Esophagus (tissue), 2 donors: Measurements from ENCODE around the gene LARP4B. TPM values are rescaled to one million over a fixed set of nuclear protein-coding genes. Genes with fewer than 3 reads are reported as not detected.

Source experiments
- H3K27ac ChIP-seq, 2 donors: one replicate each; pipeline ENCODE4 v1.5.1; 2013; ENCODE audit warnings: low read depth in 2 of 2, mild to moderate bottlenecking in 2 of 2, inconsistent platforms in 1 of 2, low read length in 1 of 2, moderate library complexity in 1 of 2
- H3K27me3 ChIP-seq, 2 donors: one replicate each; pipeline ENCODE4 v1.6.1; 2013; ENCODE audit warnings: low read length in 2 of 2, control low read depth in 1 of 2, mild to moderate bottlenecking in 1 of 2; ENCODE audit not compliant: insufficient read depth in 2 of 2, control insufficient read depth in 1 of 2
- H3K36me3 ChIP-seq, 2 donors: one replicate each; pipeline ENCODE4 v1.6.1; 2013; ENCODE audit warnings: low read length in 1 of 2; ENCODE audit not compliant: control insufficient read depth in 2 of 2, insufficient read depth in 2 of 2
- H3K4me1 ChIP-seq, 2 donors: one replicate each; pipeline ENCODE4 v1.6.1; 2013; ENCODE audit warnings: low read length in 1 of 2; ENCODE audit not compliant: control insufficient read depth in 2 of 2, insufficient read depth in 2 of 2
- H3K4me3 ChIP-seq, 2 donors: one replicate each; pipeline ENCODE4 v1.5.1; 2013; ENCODE audit warnings: low read length in 2 of 2, mild to moderate bottlenecking in 2 of 2, low read depth in 1 of 2, moderate library complexity in 1 of 2
- H3K9me3 ChIP-seq, 2 donors: one replicate each; pipeline ENCODE4 v1.6.1; 2013; ENCODE audit warnings: mild to moderate bottlenecking in 2 of 2, low read depth in 1 of 2, low read length in 1 of 2, moderate library complexity in 1 of 2; ENCODE audit not compliant: control insufficient read depth in 2 of 2, insufficient read depth in 1 of 2
- WGBS, 2 donors: extraction: QIAGEN DNeasy Blood & Tissue Kit; methylation state at CpG; one replicate each; pipeline ENCODE4 v1.1.7; 2013; 5-methylcytosine and 5-hydroxymethylcytosine counted together
- polyA plus RNA-seq, 2 donors: library from polyadenylated mRNA; stranded (reverse); fragments of 200-250 nt; gene quantifications; one replicate each; pipeline ENCODE4 v1.2.3, GENCODE V29; 2013
- donor health status: healthy with polysubstance abuse.
- donor health status: Bipolar disorder and iron deficiency.

LARP4B gene
- polyA plus RNA-seq, 2 donors: 19.7 to 22.4 TPM

DNA sequence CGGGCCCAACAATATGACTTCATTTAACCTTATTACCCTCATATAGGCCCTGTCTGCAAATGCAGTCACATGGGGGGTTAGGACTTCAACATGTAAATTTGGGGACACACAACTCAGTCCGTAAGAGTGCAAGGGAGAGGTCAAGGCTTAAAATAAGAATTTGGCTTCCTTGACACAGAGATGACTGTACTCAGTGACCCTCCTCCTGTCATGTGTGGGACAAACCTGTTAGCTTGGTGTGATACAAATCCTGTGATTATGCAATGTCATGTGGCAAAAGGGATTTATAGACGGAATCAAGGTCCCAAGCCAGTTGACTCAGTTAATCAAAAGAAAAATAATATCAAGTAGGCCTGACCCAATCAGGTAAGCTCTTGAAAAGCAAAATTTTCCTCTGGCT lies 30.8 kb upstream of the LARP4B start:
- Histone ChIP-seq H3K4me3 (no peak overlapping the region), H3K27ac (peak overlapping the region; percentile 30 to 80), H3K4me1 (peaks cover 2 to 7% of the 10 kb centered on the region in 2 donors), H3K36me3 (no peaks in the 10 kb centered on the region), H3K27me3 (no peaks in the 10 kb centered on the region), H3K9me3 (no peaks in the 10 kb centered on the region)
- 76 to 82% methylated on average over 3 of the region's 3 CpGs for WGBS, 2 donors

DNA sequence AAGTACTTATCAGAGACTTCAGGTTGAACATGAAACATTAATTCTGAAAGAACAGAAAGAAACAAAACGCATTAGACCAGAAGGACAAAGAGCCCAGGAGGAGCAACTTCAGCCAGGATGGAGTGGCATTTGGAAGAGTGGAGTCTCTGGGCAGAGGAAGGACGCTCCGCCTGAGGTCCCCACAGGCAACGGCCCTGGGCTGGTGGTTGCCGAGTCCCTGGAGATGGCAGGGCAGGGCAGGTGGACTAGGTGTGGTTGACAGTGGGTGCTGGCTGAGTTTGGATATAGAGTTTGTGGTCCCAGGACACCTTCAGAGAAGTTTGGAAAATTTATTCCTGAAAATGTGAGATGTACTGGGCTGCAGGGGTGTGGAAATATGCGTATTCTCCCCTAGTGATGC lies 27.4 kb upstream of the LARP4B start:
- WGBS, 2 donors: 89 to 94% methylated on average over 6 of the region's 6 CpGs
- H3K4me1 ChIP-seq: peaks cover 4 to 7% of the 10 kb centered on the region in 2 donors
- no peak overlapping the region for H3K4me3 ChIP-seq
- H3K27me3 ChIP-seq: no peaks in the 10 kb centered on the region
- no peak overlapping the region for H3K27ac ChIP-seq
- no peaks in the 10 kb centered on the region for H3K36me3 ChIP-seq
- H3K9me3 ChIP-seq: no peaks in the 10 kb centered on the region

DNA sequence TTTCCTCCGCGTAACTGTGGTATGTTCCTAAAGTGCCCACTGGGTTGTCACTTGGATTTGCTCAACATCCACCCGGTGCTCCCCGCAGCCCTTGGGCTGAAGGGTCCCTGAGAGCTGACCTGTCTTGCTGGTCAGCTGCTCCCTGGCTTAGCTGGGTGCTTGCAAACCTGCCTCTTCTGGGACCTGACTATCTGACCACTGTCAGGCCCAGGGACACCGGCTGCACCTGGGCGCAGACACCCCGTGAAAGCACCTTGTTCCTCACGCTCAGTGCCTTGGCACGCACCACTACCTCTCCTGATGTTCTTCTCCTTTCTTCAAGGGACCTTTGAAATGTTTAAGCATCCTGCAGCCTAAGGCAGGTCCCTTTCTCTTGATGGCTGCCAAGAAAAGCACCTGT lies 26.6 kb upstream of the LARP4B start:
- no peak overlapping the region for H3K4me3 ChIP-seq
- no peaks in the 10 kb centered on the region for H3K36me3 ChIP-seq
- H3K9me3 ChIP-seq: no peaks in the 10 kb centered on the region
- H3K27ac ChIP-seq: no peak overlapping the region
- peaks cover 2 to 5% of the 10 kb centered on the region in 2 donors for H3K4me1 ChIP-seq
- H3K27me3 ChIP-seq: no peaks in the 10 kb centered on the region
- 91 to 95% methylated on average over 9 of the region's 9 CpGs for WGBS, 2 donors

DNA sequence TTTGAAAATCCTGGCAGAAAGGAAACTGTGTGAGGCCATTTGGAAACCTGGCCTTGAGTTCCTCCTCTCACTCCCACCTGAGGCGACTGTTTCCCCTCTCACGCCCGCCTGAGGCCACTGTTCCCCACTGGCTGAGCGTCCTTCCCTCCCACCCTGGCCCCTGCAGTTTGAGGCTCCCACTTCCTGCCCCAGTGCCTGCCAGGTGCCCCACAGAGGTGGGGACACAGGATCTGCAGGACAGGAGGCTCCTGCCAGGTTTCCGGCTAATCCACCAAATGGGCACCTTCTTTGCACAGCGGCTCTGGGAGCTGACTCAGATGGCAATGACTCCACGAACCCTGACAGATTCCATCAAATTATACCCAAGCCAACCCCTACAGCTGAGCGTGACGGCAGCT lies 24.3 kb upstream of the LARP4B start:
- H3K9me3 ChIP-seq: no peaks in the 10 kb centered on the region
- no peaks in the 10 kb centered on the region for H3K36me3 ChIP-seq
- H3K4me3 ChIP-seq: no peak overlapping the region
- H3K4me1 ChIP-seq: peaks cover 0 to 2% of the 10 kb centered on the region in 2 donors
- 60 to 62% methylated on average over 9 of the region's 9 CpGs for WGBS, 2 donors
- H3K27me3 ChIP-seq: no peaks in the 10 kb centered on the region
- peak overlapping the region; percentile 76 to 84 for H3K27ac ChIP-seq

DNA sequence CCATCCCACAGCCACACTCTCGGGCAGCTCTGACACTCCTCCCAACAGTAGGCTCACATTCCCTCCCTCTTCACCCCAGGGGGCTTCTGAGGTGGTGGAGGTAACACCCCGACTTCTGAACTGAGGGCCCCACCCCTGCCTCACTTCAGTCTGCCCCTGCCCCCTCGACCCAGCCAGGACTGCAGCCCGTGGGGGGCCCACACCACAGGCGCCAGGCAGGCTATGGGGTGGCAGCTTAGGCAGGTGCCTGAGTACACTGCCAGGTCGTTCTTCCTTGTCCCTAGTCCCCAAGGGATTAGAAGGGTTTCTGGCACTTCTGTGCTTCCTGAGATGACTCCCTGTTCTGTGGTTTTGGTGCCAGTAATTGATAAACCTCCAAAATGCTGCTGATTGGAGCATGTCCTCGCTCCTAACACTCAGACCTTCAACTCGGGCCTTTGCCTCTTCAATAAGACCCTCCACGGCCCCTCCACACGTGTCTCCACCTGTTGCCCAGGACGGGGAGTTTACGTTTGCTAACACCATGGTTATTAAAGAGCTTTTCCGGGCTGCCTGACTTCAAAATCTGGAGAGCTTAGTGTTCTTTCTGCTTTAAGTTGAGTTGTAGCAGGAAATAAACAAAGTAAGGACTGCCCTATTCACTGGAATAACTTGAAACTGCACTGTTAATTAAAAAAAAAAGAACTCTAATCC lies 23.8 kb upstream of the LARP4B start:
- Histone ChIP-seq H3K4me1 (peaks cover 0 to 2% of the 10 kb centered on the region in 2 donors), H3K4me3 (no peak overlapping the region), H3K27ac (peak overlapping the region; percentile 76 to 79), H3K27me3 (no peaks in the 10 kb centered on the region), H3K9me3 (no peaks in the 10 kb centered on the region), H3K36me3 (no peaks in the 10 kb centered on the region)
- 32 to 38% methylated on average over 13 of the region's 13 CpGs for WGBS, 2 donors

DNA sequence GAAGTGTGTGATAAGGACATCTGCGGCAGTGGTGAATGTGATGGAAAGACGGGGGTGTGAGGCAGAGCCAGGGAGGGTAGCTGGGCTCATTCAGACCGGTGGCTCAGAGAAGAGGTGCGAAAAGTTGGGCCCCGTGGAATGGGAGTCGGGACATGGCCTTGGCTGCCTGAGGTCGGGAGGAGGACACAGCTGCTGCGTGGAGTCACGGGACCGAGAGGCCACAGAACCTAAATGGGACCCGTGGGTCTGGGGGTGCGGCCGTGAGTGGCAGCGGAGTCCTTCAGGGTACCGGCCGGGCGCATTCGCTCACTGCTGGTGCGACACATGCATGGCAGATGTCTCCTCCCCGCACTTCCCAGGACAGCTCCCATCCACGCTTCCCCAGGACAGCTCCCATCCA lies 22.9 kb upstream of the LARP4B start:
- 93 to 94% methylated on average over 17 to 21 of the region's 21 CpGs for WGBS, 2 donors
- Histone ChIP-seq H3K36me3 (no peaks in the 10 kb centered on the region), H3K4me3 (no peak overlapping the region), H3K9me3 (no peaks in the 10 kb centered on the region), H3K27me3 (no peaks in the 10 kb centered on the region), H3K4me1 (peaks cover 0 to 2% of the 10 kb centered on the region in 2 donors), H3K27ac (no peak overlapping the region)

DNA sequence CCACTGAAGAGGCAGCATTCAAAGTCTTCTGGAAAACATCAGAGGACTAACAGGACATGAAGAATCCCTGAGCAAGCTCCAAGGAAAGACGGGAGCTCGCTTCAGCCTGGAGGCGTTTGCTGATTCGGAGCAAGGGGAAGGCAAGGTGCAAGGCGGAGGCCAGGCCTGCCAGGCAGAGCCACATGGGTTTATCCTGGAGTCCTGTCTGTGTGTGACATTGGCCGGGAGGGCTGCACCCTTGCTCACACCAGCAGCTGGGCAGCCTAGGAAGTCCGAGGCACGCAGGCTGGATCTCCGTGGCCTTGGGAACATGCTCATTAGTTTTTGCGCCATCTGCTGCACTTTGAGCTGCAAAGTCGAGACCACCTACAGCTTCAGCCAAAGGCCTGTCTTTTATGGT lies 22.3 kb upstream of the LARP4B start:
- WGBS, 2 donors: 89% methylated on average over 11 of the region's 11 CpGs
- peaks cover 0 to 2% of the 10 kb centered on the region in 2 donors for H3K4me1 ChIP-seq
- H3K4me3 ChIP-seq: no peak overlapping the region
- H3K27me3 ChIP-seq: no peaks in the 10 kb centered on the region
- no peaks in the 10 kb centered on the region for H3K9me3 ChIP-seq
- H3K27ac ChIP-seq: no peak overlapping the region
- H3K36me3 ChIP-seq: no peaks in the 10 kb centered on the region

DNA sequence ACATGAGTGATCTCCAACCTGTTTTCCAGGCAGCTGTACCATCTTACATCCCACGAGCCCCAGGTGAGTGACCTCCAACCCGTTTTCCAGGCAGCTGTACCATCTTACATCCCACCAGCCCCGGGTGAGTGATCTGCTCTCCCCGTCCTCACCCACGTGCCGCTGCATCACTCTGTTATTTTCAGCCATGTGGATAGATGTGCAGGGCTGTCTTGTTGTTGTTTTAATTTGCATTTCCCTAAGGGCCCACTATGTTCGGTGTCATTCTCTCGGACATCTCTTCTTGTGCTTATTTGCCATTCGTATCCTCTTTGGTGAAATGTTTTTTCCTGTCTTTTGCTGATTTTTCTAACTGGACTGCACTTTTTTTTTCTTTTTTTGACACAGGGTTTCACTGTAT lies 17.9 kb upstream of the LARP4B start:
- Histone ChIP-seq H3K27me3 (no peaks in the 10 kb centered on the region), H3K36me3 (no peaks in the 10 kb centered on the region), H3K27ac (no peak overlapping the region), H3K9me3 (no peaks in the 10 kb centered on the region), H3K4me1 (peaks cover 0 to under 1% of the 10 kb centered on the region in 2 donors), H3K4me3 (no peak overlapping the region)
- 81 to 85% methylated on average over 9 of the region's 9 CpGs for WGBS, 2 donors

DNA sequence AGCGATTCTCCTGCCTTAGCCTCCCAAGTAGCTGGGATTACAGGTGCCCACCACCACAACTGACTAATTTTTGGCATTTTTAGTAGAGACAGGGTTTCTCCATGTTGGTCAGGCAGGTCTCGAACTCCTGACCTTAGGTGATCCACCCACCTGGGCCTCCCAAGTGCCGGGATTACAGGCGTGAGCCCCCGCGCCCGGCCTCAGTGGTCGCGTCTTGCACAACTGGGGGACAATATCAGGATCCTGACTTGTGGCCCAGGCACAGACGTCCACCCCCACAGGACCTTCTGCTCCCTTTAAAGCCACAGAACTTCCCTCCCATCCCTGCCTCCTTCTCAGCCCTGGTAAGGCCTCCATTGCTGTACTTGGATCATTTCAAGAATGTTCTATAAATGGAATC lies 16.8 kb upstream of the LARP4B start:
- H3K9me3 ChIP-seq: no peaks in the 10 kb centered on the region
- WGBS, 2 donors: 93 to 95% methylated on average over 10 of the region's 10 CpGs
- no peaks in the 10 kb centered on the region for H3K27me3 ChIP-seq
- H3K4me3 ChIP-seq: no peak overlapping the region
- no peak overlapping the region for H3K27ac ChIP-seq
- no peaks in the 10 kb centered on the region for H3K36me3 ChIP-seq
- peaks cover 0 to 3% of the 10 kb centered on the region in 2 donors for H3K4me1 ChIP-seq

DNA sequence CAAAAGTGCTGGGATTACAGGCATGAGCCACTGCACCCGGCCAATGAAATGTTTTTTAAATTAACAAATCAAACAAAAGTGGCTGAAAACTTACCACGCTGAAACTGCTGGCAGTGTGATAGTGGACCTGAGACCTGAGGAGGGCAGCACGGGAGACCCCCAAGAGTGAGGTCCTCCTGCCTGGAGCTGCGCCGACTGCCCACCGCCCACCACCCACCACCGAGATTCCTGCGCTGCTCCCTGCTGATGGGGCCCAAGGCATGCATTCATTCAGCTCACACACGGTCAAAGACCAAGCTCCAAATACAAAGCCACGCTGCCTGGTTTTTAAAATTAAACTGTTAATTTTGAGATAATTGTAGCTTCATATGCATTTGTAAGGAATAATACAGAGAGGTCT lies 16.4 kb upstream of the LARP4B start:
- H3K27ac ChIP-seq: no peak overlapping the region
- no peaks in the 10 kb centered on the region for H3K9me3 ChIP-seq
- WGBS, 2 donors: 94 to 95% methylated on average over 10 of the region's 10 CpGs
- no peaks in the 10 kb centered on the region for H3K27me3 ChIP-seq
- peaks cover 0 to 3% of the 10 kb centered on the region in 2 donors for H3K4me1 ChIP-seq
- no peaks in the 10 kb centered on the region for H3K36me3 ChIP-seq
- no peak overlapping the region for H3K4me3 ChIP-seq
